GF-D8 (cell line): ENCODE measurements around the gene OSCAR.

Experiments
- DNase-seq: peaks from one replicate; lab custom pipeline; 2025; lab: John Stamatoyannopoulos, UW

The OSCAR gene

GRCh38 chr19:54094426-54095000 lies 6.1 kb downstream of the OSCAR start:
- no peak for DNase-seq

GRCh38 chr19:54084410-54084809 lies 16.2 kb downstream of the OSCAR start:
- DNase-seq, result no peak

- no peak for DNase-seq
Measured at GRCh38 chr19:54081032-54081431, 19.6 kb downstream of the OSCAR start, which contains the start of gene TARM1. TARM1 (minus strand) TSS chr19:54081365; CDS start chr19:54081340, 25 bp downstream.

GRCh38 chr19:54077334-54077733 lies 23.3 kb downstream of the OSCAR start:
- DNase-seq, result peak; percentile 27

GRCh38 chr19:54074851-54075250 lies 25.8 kb downstream of the OSCAR start:
- DNase-seq, result no peak

- no peak for DNase-seq
Measured at GRCh38 chr19:54073829-54074228, 26.8 kb downstream of the OSCAR start.

GRCh38 chr19:54069470-54069869 lies 31.1 kb downstream of the OSCAR start:
- DNase-seq, result no peak

- no peak for DNase-seq
Measured at GRCh38 chr19:54063350-54064116, 37.1 kb downstream of the OSCAR start, which contains the start of gene VSTM1. VSTM1 (minus strand) TSS chr19:54063897; CDS start chr19:54063777, 120 bp downstream.

- peak; percentile 63 for DNase-seq
Measured at GRCh38 chr19:54062643-54063042, 38.0 kb downstream of the OSCAR start.

GRCh38 chr19:54047616-54048015 lies 53.0 kb downstream of the OSCAR start:
- DNase-seq, result peak; percentile 2

- DNase-seq, result no peak
Measured at GRCh38 chr19:54045771-54046170, 54.8 kb downstream of the OSCAR start.
